Epidermal melanocyte (primary cell): Measurements from ENCODE around the gene TBC1D2.

Experiments
- DNase-seq: peaks from one replicate; pipeline ENCODE4 v3.0.0; 2011; ENCODE audit warnings: low spot score; ENCODE audit not compliant: insufficient read length

TBC1D2 gene

GRCh38 chr9:98218562-98219363, 36.7 kb downstream of the TBC1D2 start:
- DNase-seq: no peak

GRCh38 chr9:98217255-98217654, 38.2 kb downstream of the TBC1D2 start:
- DNase-seq: no peak

GRCh38 chr9:98216391-98216790, 39.1 kb downstream of the TBC1D2 start:
- DNase-seq: no peak

GRCh38 chr9:98215821-98216220, 39.6 kb downstream of the TBC1D2 start:
- peak; percentile 35 for DNase-seq

GRCh38 chr9:98215271-98215670, 40.2 kb downstream of the TBC1D2 start:
- DNase-seq: no peak

GRCh38 chr9:98214811-98215210, 40.6 kb downstream of the TBC1D2 start:
- DNase-seq: no peak

GRCh38 chr9:98211260-98211659, 44.2 kb downstream of the TBC1D2 start:
- no peak for DNase-seq

- no peak for DNase-seq
Observed at GRCh38 chr9:98210435-98210834, 45.0 kb downstream of the TBC1D2 start.

GRCh38 chr9:98209530-98209929, 45.9 kb downstream of the TBC1D2 start:
- no peak for DNase-seq

- DNase-seq: no peak
Observed at GRCh38 chr9:98208635-98209034, 46.8 kb downstream of the TBC1D2 start.

GRCh38 chr9:98207606-98208005, 47.8 kb downstream of the TBC1D2 start:
- no peak for DNase-seq

GRCh38 chr9:98206754-98207153, 48.7 kb downstream of the TBC1D2 start:
- no peak for DNase-seq

- no peak for DNase-seq
Observed at GRCh38 chr9:98204692-98205091, 50.8 kb downstream of the TBC1D2 start.

GRCh38 chr9:98203153-98203552, 52.3 kb downstream of the TBC1D2 start:
- no peak for DNase-seq

- no peak for DNase-seq
Observed at GRCh38 chr9:98202252-98202651, 53.2 kb downstream of the TBC1D2 start.

- no peak for DNase-seq
Observed at GRCh38 chr9:98201749-98202148, 53.7 kb downstream of the TBC1D2 start.

- DNase-seq: no peak
Observed at GRCh38 chr9:98201102-98201501, 54.3 kb downstream of the TBC1D2 start.

- no peak for DNase-seq
Observed at GRCh38 chr9:98199388-98200033, 55.9 kb downstream of the TBC1D2 start.

- no peak for DNase-seq
Observed at GRCh38 chr9:98195671-98196070, 59.8 kb downstream of the TBC1D2 start.

- DNase-seq: no peak
Observed at GRCh38 chr9:98193336-98193944, 62.0 kb downstream of the TBC1D2 start.

- peak; percentile 63 for DNase-seq
Observed at GRCh38 chr9:98192503-98193335, 62.7 kb downstream of the TBC1D2 start, which contains the start of gene CORO2A. Gene CORO2A (minus strand): TSS chr9:98192637. CDS start chr9:98157660, 34,977 bp downstream.
